Measurements from ENCODE around the gene CDC14A. TPM values are rescaled to one million over a fixed set of nuclear protein-coding genes. Genes with fewer than 3 reads are reported as not detected.
A peak's percentile ranks its signal among the peaks of the same experiment; 100 is the strongest.

CDC14A gene
- total RNA-seq, 1 experiment from 2014 or later, result 3.4 TPM

- H3K27ac ChIP-seq (ENCODE audit: low read length), result no peak overlapping the region
- H2AFZ ChIP-seq (ENCODE audit: low read length), result no peak overlapping the region
- no peak for DNase-seq
- POLR2A ChIA-PET (ENCODE audit: unreplicated experiment), result no interaction called here
- no peak overlapping the region for H3K4me3 ChIP-seq (ENCODE audit: low read length)
- no peak for ATAC-seq
- CTCF ChIA-PET, result no interaction called here
- no peak overlapping the region for H3K4me2 ChIP-seq (ENCODE audit: low read length)
- H3K9me3 ChIP-seq (ENCODE audit: low read length), result no peaks in the 10 kb centered on the region
- no peaks in the 10 kb centered on the region for H3K9me2 ChIP-seq (replicated peaks; ENCODE audit: low read length)
- H3F3A ChIP-seq (ENCODE audit: low read length, unreplicated experiment), result no peaks in the 10 kb centered on the region
- peaks cover 12% of the 10 kb centered on the region; the same call in 1 of the 2 replicates for H3K4me1 ChIP-seq (ENCODE audit: insufficient read depth, low read length)
- H3K9ac ChIP-seq (ENCODE audit: low read length), result no peak overlapping the region
- no peaks in the 10 kb centered on the region for H3K36me3 ChIP-seq (ENCODE audit: low read depth, low read length)
- H3K27me3 ChIP-seq (ENCODE audit: low read length), result no peaks in the 10 kb centered on the region
- BruUV-seq (replicated peaks), result no TSS peak
- H3K79me2 ChIP-seq (ENCODE audit: low read length), result no peaks in the 10 kb centered on the region
- intact Hi-C loops (cut with micrococcal nuclease), result no loop called here
- no peaks in the 10 kb centered on the region for H4K20me1 ChIP-seq (ENCODE audit: low read length)
- TF ChIP-seq EZH2phosphoT487 (IDR thresholded peaks at IDR 0.05; ENCODE audit: borderline replicate concordance, low read length), result no peak
Measured at GRCh38 chr1:100428160-100428559, 75.9 kb downstream of the CDC14A start.

GRCh38 chr1:100430325-100430756 lies 78.0 kb downstream of the CDC14A start:
- Histone ChIP-seq H3K9me2 (replicated peaks; ENCODE audit: low read length) (no peaks in the 10 kb centered on the region), H3K79me2 (ENCODE audit: low read length) (no peaks in the 10 kb centered on the region), H3K36me3 (ENCODE audit: low read depth, low read length) (no peaks in the 10 kb centered on the region), H3K9me3 (ENCODE audit: low read length) (no peaks in the 10 kb centered on the region), H3K4me3 (ENCODE audit: low read length) (no peak overlapping the region), H2AFZ (ENCODE audit: low read length) (no peak overlapping the region), H3K4me2 (ENCODE audit: low read length) (no peak overlapping the region), H3K27ac (ENCODE audit: low read length) (no peak overlapping the region), H4K20me1 (ENCODE audit: low read length) (no peaks in the 10 kb centered on the region), H3K4me1 (ENCODE audit: insufficient read depth, low read length) (peaks cover 24% of the 10 kb centered on the region), H3K27me3 (ENCODE audit: low read length) (no peaks in the 10 kb centered on the region), H3K9ac (ENCODE audit: low read length) (no peak overlapping the region), H3F3A (ENCODE audit: low read length, unreplicated experiment) (no peaks in the 10 kb centered on the region)
- BruUV-seq (replicated peaks), result no TSS peak
- ATAC-seq, result peak; percentile 72
- DNase-seq, result peak; percentile 34
- TF ChIP-seq EZH2 (IDR thresholded peaks at IDR 0.05; ENCODE audit: low read length, unreplicated experiment) (no peak), EZH2phosphoT487 (IDR thresholded peaks at IDR 0.05; ENCODE audit: borderline replicate concordance, low read length) (no peak), CTCF (conservative IDR thresholded peaks at IDR 0.05; ENCODE audit: low read depth, low read length) (no peak)
- ChIA-PET POLR2A (ENCODE audit: unreplicated experiment) (interaction anchor here (0.6 kb wide), 1 partner anchor 36 kb away, joined by 5 read pairs; no protein-coding TSS in a partner anchor), CTCF (interaction anchor here (0.5 kb wide), 1 partner anchor 10 kb away, joined by 4 read pairs; no protein-coding TSS in a partner anchor)
- intact Hi-C loops (cut with micrococcal nuclease), result no loop called here

GRCh38 chr1:100431954-100432353 lies 79.6 kb downstream of the CDC14A start:
- no peaks in the 10 kb centered on the region for H3K9me3 ChIP-seq (ENCODE audit: low read length)
- H2AFZ ChIP-seq (ENCODE audit: low read length), result no peak overlapping the region
- intact Hi-C loops (cut with micrococcal nuclease), result no loop called here
- no peak for ATAC-seq
- POLR2A ChIA-PET (ENCODE audit: unreplicated experiment), result no interaction called here
- no peaks in the 10 kb centered on the region for H3F3A ChIP-seq (ENCODE audit: low read length, unreplicated experiment)
- H3K9me2 ChIP-seq (replicated peaks; ENCODE audit: low read length), result no peaks in the 10 kb centered on the region
- H3K79me2 ChIP-seq (ENCODE audit: low read length), result no peaks in the 10 kb centered on the region
- TF ChIP-seq EZH2phosphoT487 (IDR thresholded peaks at IDR 0.05; ENCODE audit: borderline replicate concordance, low read length) (no peak), CTCF (conservative IDR thresholded peaks at IDR 0.05; ENCODE audit: low read depth, low read length) (no peak), EZH2 (IDR thresholded peaks at IDR 0.05; ENCODE audit: low read length, unreplicated experiment) (no peak)
- CTCF ChIA-PET, result interaction anchor here (1.0 kb wide), 1 partner anchor 27 kb away, joined by 4 read pairs; no protein-coding TSS in a partner anchor
- no peaks in the 10 kb centered on the region for H4K20me1 ChIP-seq (ENCODE audit: low read length)
- no peak overlapping the region for H3K4me2 ChIP-seq (ENCODE audit: low read length)
- no peak overlapping the region for H3K4me3 ChIP-seq (ENCODE audit: low read length)
- no peak overlapping the region for H3K9ac ChIP-seq (ENCODE audit: low read length)
- no peaks in the 10 kb centered on the region for H3K27me3 ChIP-seq (ENCODE audit: low read length)
- peaks cover 24% of the 10 kb centered on the region for H3K4me1 ChIP-seq (ENCODE audit: insufficient read depth, low read length)
- H3K36me3 ChIP-seq (ENCODE audit: low read depth, low read length), result no peaks in the 10 kb centered on the region
- no TSS peak for BruUV-seq (replicated peaks)
- DNase-seq, result no peak
- H3K27ac ChIP-seq (ENCODE audit: low read length), result no peak overlapping the region
